Measurements from ENCODE around the gene TANC1. TPM values are rescaled to one million over a fixed set of nuclear protein-coding genes. Genes with fewer than 3 reads are reported as not detected.

The TANC1 gene
- total RNA-seq, 1 donor: 74.7 TPM

- no peak for DNase-seq (ENCODE audit: low read depth)
- no peak overlapping the region for H3K4me3 ChIP-seq (ENCODE audit: low read depth, low read length)
- no peak for TF ChIP-seq CTCF (IDR thresholded peaks at IDR 0.05; ENCODE audit: insufficient read depth, low read depth, low read length)
Measured at GRCh38 chr2:159193791-159194190, 225.4 kb downstream of the TANC1 start.

DNA sequence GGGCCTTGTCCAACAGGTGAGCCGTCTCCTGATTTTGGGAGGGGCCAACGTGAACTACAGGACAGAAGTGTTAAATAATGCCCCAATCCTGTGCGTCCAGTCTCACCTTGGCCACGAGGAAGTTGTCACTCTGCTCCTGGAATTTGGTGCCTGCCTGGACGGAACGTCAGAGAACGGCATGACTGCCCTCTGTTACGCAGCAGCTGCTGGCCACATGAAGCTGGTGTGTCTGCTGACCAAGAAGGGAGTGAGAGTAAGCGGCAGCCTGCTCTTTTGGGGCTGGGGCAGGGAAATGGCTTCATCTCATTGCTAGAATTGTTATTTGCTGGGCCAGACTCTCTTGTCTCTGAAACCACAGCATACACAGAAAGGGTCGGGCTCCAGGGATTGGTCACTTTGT is 225.8 kb downstream of the TANC1 start:
- no peak for TF ChIP-seq CTCF (IDR thresholded peaks at IDR 0.05; ENCODE audit: insufficient read depth, low read depth, low read length)
- H3K4me3 ChIP-seq (ENCODE audit: low read depth, low read length): no peak overlapping the region
- no peak for DNase-seq (ENCODE audit: low read depth)

DNA sequence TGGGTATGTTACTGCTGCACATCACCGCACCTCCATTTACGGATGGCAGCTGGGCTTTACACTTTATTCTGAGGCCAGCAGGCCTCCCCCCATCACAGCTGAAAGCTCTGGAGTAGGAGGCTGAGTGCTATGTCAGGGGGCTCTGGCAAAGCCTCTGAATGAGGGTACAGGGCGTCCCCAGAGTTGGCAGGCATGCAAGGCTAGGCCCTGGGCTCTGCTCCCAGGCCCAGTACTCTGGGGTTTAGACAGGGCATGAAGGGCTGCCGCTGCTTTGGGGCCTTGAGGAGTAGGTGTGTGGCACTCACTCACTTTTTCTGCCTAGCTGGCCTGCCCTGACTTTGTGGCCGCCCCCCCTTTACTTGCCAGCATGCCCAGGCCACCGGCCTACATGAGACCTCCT is 227.3 kb downstream of the TANC1 start:
- no peak overlapping the region for H3K4me3 ChIP-seq (ENCODE audit: low read depth, low read length)
- TF ChIP-seq CTCF (IDR thresholded peaks at IDR 0.05; ENCODE audit: insufficient read depth, low read depth, low read length): no peak
- no peak for DNase-seq (ENCODE audit: low read depth)

GRCh38 chr2:159196393-159196925 is 228.0 kb downstream of the TANC1 start:
- TF ChIP-seq CTCF (IDR thresholded peaks at IDR 0.05; ENCODE audit: insufficient read depth, low read depth, low read length): no peak
- DNase-seq (ENCODE audit: low read depth): no peak
- no peak overlapping the region for H3K4me3 ChIP-seq (ENCODE audit: low read depth, low read length)

- no peak for TF ChIP-seq CTCF (IDR thresholded peaks at IDR 0.05; ENCODE audit: insufficient read depth, low read depth, low read length)
- no peak overlapping the region for H3K4me3 ChIP-seq (ENCODE audit: low read depth, low read length)
- no peak for DNase-seq (ENCODE audit: low read depth)
Measured at GRCh38 chr2:159199236-159199635, 230.8 kb downstream of the TANC1 start.

GRCh38 chr2:159199761-159200465 is 231.5 kb downstream of the TANC1 start:
- peak; percentile 45 for DNase-seq (ENCODE audit: low read depth)
- H3K4me3 ChIP-seq (ENCODE audit: low read depth, low read length): no peak overlapping the region
- TF ChIP-seq CTCF (IDR thresholded peaks at IDR 0.05; ENCODE audit: insufficient read depth, low read depth, low read length): no peak

DNA sequence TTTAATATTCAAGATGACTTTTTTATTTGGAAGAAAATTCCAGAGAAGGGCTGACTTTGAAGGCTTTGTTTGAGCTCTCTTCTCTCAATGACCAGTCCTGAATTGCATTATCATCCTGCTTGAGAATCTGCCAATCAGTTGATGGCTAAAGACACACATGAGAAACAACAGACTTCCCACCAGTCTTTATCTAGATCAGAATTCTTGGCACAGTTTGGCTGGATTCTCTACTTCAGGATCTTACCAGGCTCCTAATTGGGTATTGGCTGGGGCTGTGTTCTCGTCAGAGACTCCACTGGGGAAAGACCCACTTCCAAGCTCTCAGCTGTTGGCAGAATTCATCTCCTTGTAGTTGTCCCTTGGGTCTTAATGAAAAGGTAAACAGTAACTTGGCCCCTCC is 232.1 kb downstream of the TANC1 start:
- DNase-seq (ENCODE audit: low read depth): peak; percentile 63
- no peak overlapping the region for H3K4me3 ChIP-seq (ENCODE audit: low read depth, low read length)
- TF ChIP-seq CTCF (IDR thresholded peaks at IDR 0.05; ENCODE audit: insufficient read depth, low read depth, low read length): no peak
